ENCODE data around the gene NAP1L1.

Gene NAP1L1

GRCh38 chr12:76106631-76107030, 22.1 kb upstream of the NAP1L1 start:
- TF ChIP-seq CTCF (IDR thresholded peaks at IDR 0.05; ENCODE audit: extremely low read depth, insufficient read depth, missing control alignments), result no peak
- no peak for DNase-seq (ENCODE audit: low spot score)
- in situ Hi-C loops (cut with MboI; ENCODE audit: low pct_unique_long_range_greater_than_20kb, low sequenced_read_pairs, unreplicated experiment), result no loop called here

GRCh38 chr12:76103958-76104357, 19.5 kb upstream of the NAP1L1 start:
- in situ Hi-C loops (cut with MboI; ENCODE audit: low pct_unique_long_range_greater_than_20kb, low sequenced_read_pairs, unreplicated experiment), result no loop called here
- no peak for TF ChIP-seq CTCF (IDR thresholded peaks at IDR 0.05; ENCODE audit: extremely low read depth, insufficient read depth, missing control alignments)
- DNase-seq (ENCODE audit: low spot score), result no peak

- DNase-seq (ENCODE audit: low spot score), result no peak
- no peak for TF ChIP-seq CTCF (IDR thresholded peaks at IDR 0.05; ENCODE audit: extremely low read depth, insufficient read depth, missing control alignments)
- in situ Hi-C loops (cut with MboI; ENCODE audit: low pct_unique_long_range_greater_than_20kb, low sequenced_read_pairs, unreplicated experiment), result no loop called here
Measured at GRCh38 chr12:76101739-76102385, 17.4 kb upstream of the NAP1L1 start.

GRCh38 chr12:76096079-76096646, 11.7 kb upstream of the NAP1L1 start:
- in situ Hi-C loops (cut with MboI; ENCODE audit: low pct_unique_long_range_greater_than_20kb, low sequenced_read_pairs, unreplicated experiment), result loop anchor here (25.0 kb wide), 1 partner anchor 366 kb away; no protein-coding TSS in a partner anchor
- DNase-seq (ENCODE audit: low spot score), result no peak
- TF ChIP-seq CTCF (IDR thresholded peaks at IDR 0.05; ENCODE audit: extremely low read depth, insufficient read depth, missing control alignments), result no peak

- no peak for DNase-seq (ENCODE audit: low spot score)
- in situ Hi-C loops (cut with MboI; ENCODE audit: low pct_unique_long_range_greater_than_20kb, low sequenced_read_pairs, unreplicated experiment), result loop anchor here (25.0 kb wide), 1 partner anchor 368 kb away; no protein-coding TSS in a partner anchor
- TF ChIP-seq CTCF (IDR thresholded peaks at IDR 0.05; ENCODE audit: extremely low read depth, insufficient read depth, missing control alignments), result no peak
Measured at GRCh38 chr12:76094754-76095153, 10.3 kb upstream of the NAP1L1 start.

- no peak for TF ChIP-seq CTCF (IDR thresholded peaks at IDR 0.05; ENCODE audit: extremely low read depth, insufficient read depth, missing control alignments)
- in situ Hi-C loops (cut with MboI; ENCODE audit: low pct_unique_long_range_greater_than_20kb, low sequenced_read_pairs, unreplicated experiment), result loop anchor here (25.0 kb wide), 1 partner anchor 371 kb away; no protein-coding TSS in a partner anchor
- DNase-seq (ENCODE audit: low spot score), result no peak
Measured at GRCh38 chr12:76091246-76091754, 6.8 kb upstream of the NAP1L1 start.
